ENCODE data around the gene GTF3C1. TPM values are rescaled to one million over a fixed set of nuclear protein-coding genes. Genes with fewer than 3 reads are reported as not detected.
A peak's percentile ranks its signal among the peaks of the same experiment; 100 is the strongest.

Gene GTF3C1
- total RNA-seq, 1 donor from 2014 or later, result 106 TPM

DNA sequence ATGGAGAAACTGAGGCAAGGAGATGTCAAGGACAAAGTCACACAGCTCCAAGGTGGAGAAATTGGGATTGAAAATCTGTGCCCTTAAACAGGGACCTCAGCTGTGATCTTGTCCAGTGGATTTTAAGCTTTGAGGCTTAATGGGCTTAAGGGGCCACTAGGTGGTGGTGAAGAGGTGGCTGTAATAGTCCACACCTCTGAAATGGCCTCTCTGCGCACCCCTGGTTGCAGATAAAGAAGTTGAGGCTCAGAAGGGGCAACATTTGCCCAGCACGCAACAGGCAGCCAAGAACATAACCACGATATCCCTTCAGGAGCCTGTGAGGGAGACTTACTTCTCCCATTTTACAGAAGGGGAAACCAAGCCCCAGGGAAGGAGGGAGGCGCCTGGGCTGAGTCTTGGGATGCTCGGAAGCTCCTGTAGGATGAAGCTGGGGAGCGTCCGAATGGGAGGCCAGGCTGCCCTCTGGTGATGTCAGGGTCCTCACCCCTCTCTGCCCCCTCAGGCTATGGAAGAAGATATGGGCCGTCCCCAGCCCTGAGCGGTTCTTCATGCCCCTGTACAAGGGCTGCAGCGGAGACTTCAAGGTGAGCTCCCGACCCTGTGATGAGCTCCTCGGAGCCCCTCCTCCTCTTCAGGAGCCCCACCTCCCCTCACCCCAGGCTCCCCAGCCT is 104.1 kb downstream of the GTF3C1 start:
- DNase-seq, result no peak
- TF ChIP-seq, protein P1, sequence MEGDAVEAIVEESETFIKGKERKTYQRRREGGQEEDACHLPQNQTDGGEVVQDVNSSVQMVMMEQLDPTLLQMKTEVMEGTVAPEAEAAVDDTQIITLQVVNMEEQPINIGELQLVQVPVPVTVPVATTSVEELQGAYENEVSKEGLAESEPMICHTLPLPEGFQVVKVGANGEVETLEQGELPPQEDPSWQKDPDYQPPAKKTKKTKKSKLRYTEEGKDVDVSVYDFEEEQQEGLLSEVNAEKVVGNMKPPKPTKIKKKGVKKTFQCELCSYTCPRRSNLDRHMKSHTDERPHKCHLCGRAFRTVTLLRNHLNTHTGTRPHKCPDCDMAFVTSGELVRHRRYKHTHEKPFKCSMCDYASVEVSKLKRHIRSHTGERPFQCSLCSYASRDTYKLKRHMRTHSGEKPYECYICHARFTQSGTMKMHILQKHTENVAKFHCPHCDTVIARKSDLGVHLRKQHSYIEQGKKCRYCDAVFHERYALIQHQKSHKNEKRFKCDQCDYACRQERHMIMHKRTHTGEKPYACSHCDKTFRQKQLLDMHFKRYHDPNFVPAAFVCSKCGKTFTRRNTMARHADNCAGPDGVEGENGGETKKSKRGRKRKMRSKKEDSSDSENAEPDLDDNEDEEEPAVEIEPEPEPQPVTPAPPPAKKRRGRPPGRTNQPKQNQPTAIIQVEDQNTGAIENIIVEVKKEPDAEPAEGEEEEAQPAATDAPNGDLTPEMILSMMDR (IDR thresholded peaks at IDR 0.05; ENCODE audit: partially characterized antibody, unreplicated experiment), result no peak
- Mint-ChIP-seq H3K4me3 (ENCODE audit: unreplicated experiment) (no peak overlapping the region), H3K27me3 (ENCODE audit: unreplicated experiment) (peaks cover 3% of the 10 kb centered on the region), H3K9me3 (ENCODE audit: unreplicated experiment) (peaks cover 5% of the 10 kb centered on the region), H3K27ac (ENCODE audit: unreplicated experiment) (no peak overlapping the region), H3K36me3 (ENCODE audit: unreplicated experiment) (peaks cover 20% of the 10 kb centered on the region), H3K4me1 (ENCODE audit: low read depth, unreplicated experiment) (no peaks in the 10 kb centered on the region)

DNA sequence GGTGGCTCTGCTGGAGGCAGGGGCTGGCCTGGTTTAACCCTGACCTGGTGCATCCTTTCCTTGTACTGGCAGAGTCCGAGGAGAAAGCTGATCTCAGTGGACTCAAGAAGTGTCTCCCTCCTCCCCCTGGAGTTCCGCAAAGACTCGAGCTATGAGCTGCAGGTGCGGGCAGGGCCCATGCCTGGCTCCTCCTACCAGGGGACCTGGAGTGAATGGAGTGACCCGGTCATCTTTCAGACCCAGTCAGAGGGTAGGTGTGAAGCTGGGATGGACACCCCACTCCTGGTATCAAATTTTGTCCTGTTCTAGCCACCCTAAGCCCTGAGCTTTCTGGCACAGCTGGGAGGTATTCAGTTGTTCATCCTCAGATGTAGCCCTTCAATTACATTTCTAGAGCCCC is 105.2 kb downstream of the GTF3C1 start:
- Mint-ChIP-seq H3K4me1 (ENCODE audit: low read depth, unreplicated experiment) (no peaks in the 10 kb centered on the region), H3K9me3 (ENCODE audit: unreplicated experiment) (peaks cover 3% of the 10 kb centered on the region), H3K27me3 (ENCODE audit: unreplicated experiment) (peaks cover 3% of the 10 kb centered on the region), H3K4me3 (ENCODE audit: unreplicated experiment) (no peak overlapping the region), H3K36me3 (ENCODE audit: unreplicated experiment) (peaks cover 20% of the 10 kb centered on the region), H3K27ac (ENCODE audit: unreplicated experiment) (no peak overlapping the region)
- DNase-seq, result peak; percentile 4
- TF ChIP-seq, protein P1 (IDR thresholded peaks at IDR 0.05; ENCODE audit: partially characterized antibody, unreplicated experiment), result no peak

DNA sequence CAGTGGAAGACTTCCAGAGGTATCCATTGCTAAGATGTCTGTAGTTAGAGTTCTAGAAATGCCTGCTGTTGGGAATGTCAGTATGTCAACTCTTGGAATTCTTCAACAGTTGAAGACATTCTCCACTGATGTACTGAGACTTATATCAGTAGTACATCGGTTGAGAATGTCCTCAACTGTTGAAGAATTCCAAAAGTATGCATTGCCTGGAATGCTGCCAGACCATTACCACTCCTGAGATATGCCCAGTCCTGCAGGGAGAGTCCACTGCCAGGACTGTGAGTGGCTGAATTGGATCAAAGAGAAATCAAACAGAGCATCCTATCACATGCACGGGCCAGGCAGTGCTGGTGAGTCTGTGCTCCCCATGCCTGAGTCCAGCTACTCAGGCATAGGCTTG is 105.7 kb downstream of the GTF3C1 start:
- TF ChIP-seq, protein P1 (IDR thresholded peaks at IDR 0.05; ENCODE audit: partially characterized antibody, unreplicated experiment), result no peak
- DNase-seq, result no peak
- H3K4me3 Mint-ChIP-seq (ENCODE audit: unreplicated experiment), result no peak overlapping the region
- H3K27ac Mint-ChIP-seq (ENCODE audit: unreplicated experiment), result no peak overlapping the region
- peaks cover 3% of the 10 kb centered on the region for H3K9me3 Mint-ChIP-seq (ENCODE audit: unreplicated experiment)
- H3K36me3 Mint-ChIP-seq (ENCODE audit: unreplicated experiment), result peaks cover 20% of the 10 kb centered on the region
- H3K27me3 Mint-ChIP-seq (ENCODE audit: unreplicated experiment), result peaks cover 5% of the 10 kb centered on the region
- peaks cover 2% of the 10 kb centered on the region for H3K4me1 Mint-ChIP-seq (ENCODE audit: low read depth, unreplicated experiment)

DNA sequence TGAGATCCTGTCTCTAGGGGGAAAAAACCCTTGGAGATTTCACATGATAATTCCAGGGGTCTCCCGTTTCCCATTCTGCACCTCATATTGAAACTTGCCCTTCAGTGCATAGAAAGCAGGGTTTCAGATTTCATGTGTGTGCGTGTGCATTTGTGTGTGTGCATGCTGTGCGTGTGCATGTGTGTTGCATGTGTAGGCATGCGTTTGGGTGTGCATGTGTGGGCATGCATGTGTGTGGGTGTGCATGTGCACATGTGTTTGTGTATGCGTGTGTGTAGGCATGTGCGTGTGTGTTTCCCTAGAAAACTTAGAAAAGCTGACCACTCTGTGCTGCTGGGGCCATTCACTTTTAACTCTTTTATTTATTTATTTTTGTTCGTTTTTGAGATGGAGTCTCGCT is 107.7 kb downstream of the GTF3C1 start:
- Mint-ChIP-seq H3K36me3 (ENCODE audit: unreplicated experiment) (peaks cover 10% of the 10 kb centered on the region), H3K9me3 (ENCODE audit: unreplicated experiment) (no peaks in the 10 kb centered on the region), H3K4me1 (ENCODE audit: low read depth, unreplicated experiment) (peaks cover 2% of the 10 kb centered on the region), H3K27me3 (ENCODE audit: unreplicated experiment) (peaks cover 5% of the 10 kb centered on the region), H3K4me3 (ENCODE audit: unreplicated experiment) (no peak overlapping the region), H3K27ac (ENCODE audit: unreplicated experiment) (no peak overlapping the region)
- no peak for DNase-seq
- TF ChIP-seq, protein P1 (IDR thresholded peaks at IDR 0.05; ENCODE audit: partially characterized antibody, unreplicated experiment), result no peak

DNA sequence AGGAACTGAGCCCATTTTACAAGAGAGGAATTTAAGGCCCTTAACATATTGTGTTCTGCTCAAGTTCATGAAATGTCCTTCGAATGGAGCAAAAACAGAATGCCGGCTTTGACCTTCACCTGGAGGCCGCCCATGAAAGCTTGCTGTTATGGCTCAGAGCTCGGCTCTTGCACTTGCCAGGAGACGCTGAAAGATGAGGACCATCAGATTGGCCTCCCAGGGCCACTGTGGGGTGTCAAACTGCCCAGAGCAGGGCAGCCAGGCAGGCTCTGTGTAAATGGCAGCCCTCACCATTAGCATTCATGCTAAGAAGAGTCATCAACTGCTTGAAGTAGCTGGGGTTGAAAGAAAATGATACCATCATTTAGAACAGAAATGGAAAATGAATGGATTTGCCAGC is 108.4 kb downstream of the GTF3C1 start:
- peak; percentile 3 for DNase-seq
- no peaks in the 10 kb centered on the region for H3K9me3 Mint-ChIP-seq (ENCODE audit: unreplicated experiment)
- peaks cover 8% of the 10 kb centered on the region for H3K36me3 Mint-ChIP-seq (ENCODE audit: unreplicated experiment)
- H3K27ac Mint-ChIP-seq (ENCODE audit: unreplicated experiment), result no peak overlapping the region
- no peak overlapping the region for H3K4me3 Mint-ChIP-seq (ENCODE audit: unreplicated experiment)
- H3K4me1 Mint-ChIP-seq (ENCODE audit: low read depth, unreplicated experiment), result peaks cover 2% of the 10 kb centered on the region
- H3K27me3 Mint-ChIP-seq (ENCODE audit: unreplicated experiment), result peaks cover 5% of the 10 kb centered on the region
- TF ChIP-seq, protein P1 (IDR thresholded peaks at IDR 0.05; ENCODE audit: partially characterized antibody, unreplicated experiment), result no peak
